Endothelial cell of umbilical vein (primary cell): ENCODE measurements around the gene RASD1. TPM values are rescaled to one million over a fixed set of nuclear protein-coding genes. Genes with fewer than 3 reads are reported as not detected.

Experiments
- BruUV-seq: library from RNA; stranded (reverse); fragments of 400-500 nt; replicated peaks from 2 replicates; lab custom pipeline; 2021; lab: Mats Ljungman, UMichigan
- CTCF ChIA-PET: fragments of 300-600, 350-600 bp; sonication (Branson Sonifier 250); formaldehyde crosslinking; loops from one replicate; lab custom pipeline; 2021; ENCODE audit warnings: antibody characterized with exemption, inconsistent platforms; lab: Charles Lee
- POLR2A ChIA-PET: fragments of 300-600, 350-600 bp; sonication (Branson Sonifier 250); formaldehyde crosslinking; loops from one replicate; lab custom pipeline; 2021; ENCODE audit warnings: antibody characterized with exemption, inconsistent platforms; lab: Charles Lee
- DNase-seq: peaks from one replicate; pipeline ENCODE4 v3.0.0-alpha.2; 2011; ENCODE audit warnings: low read depth, low spot score
- FAIRE-seq: peaks from 2 replicates; lab custom pipeline; 2011; peaks lifted over from hg19 to GRCh38; lab: Jason Lieb, UNC
- H2AFZ ChIP-seq: 2 replicates; pipeline ENCODE4 v1.6.0; 2012; ENCODE audit warnings: low read depth, low read length, control low read depth, inconsistent platforms
- H3K27ac ChIP-seq: 2 replicates; pipeline ENCODE4 v1.5.1; 2011; ENCODE audit warnings: low read depth, mild to moderate bottlenecking, control low read depth, low read length, moderate library complexity; ENCODE audit not compliant: insufficient read depth
- H3K27me3 ChIP-seq, 2 experiments: 2 replicates each; pipeline versions ENCODE4 v1.6.0 to v1.6.1; 2011; ENCODE audit warnings: low read length in 2 of 2, mixed read lengths in 1 of 2; ENCODE audit not compliant: control insufficient read depth in 2 of 2, insufficient read depth in 2 of 2
- H3K36me3 ChIP-seq, 2 experiments: 2 replicates in 1 of 2; 3 replicates in 1 of 2; pipeline ENCODE4 v1.5.1; 2011; ENCODE audit warnings: low read length in 2 of 2, mild to moderate bottlenecking in 1 of 2, moderate library complexity in 1 of 2; ENCODE audit not compliant: control insufficient read depth in 2 of 2, insufficient read depth in 2 of 2; ENCODE audit errors: extremely low read depth in 1 of 2
- H3K4me1 ChIP-seq: 3 replicates; pipeline ENCODE4 v1.5.1; 2011; ENCODE audit warnings: mild to moderate bottlenecking, low read length; ENCODE audit not compliant: control insufficient read depth, insufficient read depth; ENCODE audit errors: extremely low read depth
- H3K4me2 ChIP-seq: 2 replicates; pipeline ENCODE4 v1.6.1; 2011; ENCODE audit warnings: low read length, control low read depth, mixed read lengths; ENCODE audit not compliant: insufficient read depth
- H3K4me3 ChIP-seq, 3 experiments: fragments of 200-600 bp in 1 of 3; sonication (generic), shearing (Covaris generic) in 1 of 3; replicated peaks in 1 of 3; 2 replicates each; pipeline ENCODE4 v1.5.1; 2011 to 2016; ENCODE audit warnings: control low read depth in 3 of 3, low read length in 3 of 3, mild to moderate bottlenecking in 2 of 3, inconsistent platforms in 1 of 3, low read depth in 1 of 3, moderate library complexity in 1 of 3; ENCODE audit not compliant: insufficient read depth in 1 of 3
- H3K79me2 ChIP-seq: 2 replicates; pipeline ENCODE4 v1.6.0; 2012; ENCODE audit warnings: low read length, inconsistent platforms; ENCODE audit not compliant: control insufficient read depth, insufficient read depth
- H3K9ac ChIP-seq: replicated peaks from 2 replicates; pipeline ENCODE3; 2011; ENCODE audit warnings: low read length, control low read depth; ENCODE audit not compliant: insufficient read depth; ENCODE audit errors: extremely low read depth
- H3K9me1 ChIP-seq: replicated peaks from 3 replicates; pipeline ENCODE4 v1.6.0; 2011; ENCODE audit warnings: mild to moderate bottlenecking, low read length; ENCODE audit not compliant: control insufficient read depth, insufficient read depth; ENCODE audit errors: extremely low read depth
- H3K9me3 ChIP-seq: replicated peaks from 2 replicates; pipeline ENCODE4 v1.5.1; 2012; ENCODE audit warnings: low read length, inconsistent platforms; ENCODE audit not compliant: control insufficient read depth, insufficient read depth
- H4K20me1 ChIP-seq: replicated peaks from 2 replicates; pipeline ENCODE3; 2011; ENCODE audit warnings: mild to moderate bottlenecking, low read length; ENCODE audit not compliant: control insufficient read depth, insufficient read depth; ENCODE audit errors: extremely low read depth
- CTCF ChIP-seq, 2 donors: IDR thresholded peaks; 1 replicate in 1 of 2; 2 replicates in 1 of 2; pipeline ENCODE4 v1.5.1; 2011; ENCODE audit warnings: low read length in 2 of 2, mild to moderate bottlenecking in 2 of 2, moderate library complexity in 2 of 2, control low read depth in 1 of 2, inconsistent platforms in 1 of 2, low read depth in 1 of 2; ENCODE audit not compliant: insufficient read depth in 1 of 2; ENCODE audit errors: extremely low read depth in 1 of 2
- EZH2 ChIP-seq: IDR thresholded peaks from 2 replicates; pipeline ENCODE4 v1.6.1; 2012; ENCODE audit warnings: borderline replicate concordance, low read depth, mild to moderate bottlenecking, moderate library complexity, low read length, inconsistent platforms; ENCODE audit not compliant: severe bottlenecking
- FOS ChIP-seq: IDR thresholded peaks from 2 replicates; pipeline ENCODE4 v1.6.1; 2011; ENCODE audit warnings: mild to moderate bottlenecking, low read length, moderate library complexity, borderline replicate concordance; ENCODE audit not compliant: insufficient read depth
- GATA2 ChIP-seq: IDR thresholded peaks from 2 replicates; pipeline ENCODE4 v1.7.0; 2011; ENCODE audit warnings: low read depth, mild to moderate bottlenecking, moderate library complexity, mixed read lengths, low read length; ENCODE audit not compliant: insufficient read length, insufficient read depth
- JUN ChIP-seq: IDR thresholded peaks from 2 replicates; pipeline ENCODE4 v1.6.1; 2011; ENCODE audit warnings: borderline replicate concordance, low read depth; ENCODE audit not compliant: insufficient read length, insufficient read depth
- MYC ChIP-seq: IDR thresholded peaks from one replicate; pipeline ENCODE4 v1.6.1; 2011; ENCODE audit warnings: mild to moderate bottlenecking, low read depth, low read length
- POLR2A ChIP-seq: IDR thresholded peaks from 2 replicates; pipeline ENCODE4 v1.6.1; 2012; ENCODE audit warnings: low read depth, mild to moderate bottlenecking, control low read depth, low read length
- POLR2AphosphoS5 ChIP-seq: IDR thresholded peaks from 2 replicates; pipeline ENCODE4 v1.6.1; 2012; ENCODE audit warnings: low read depth, mild to moderate bottlenecking, control low read depth, low read length, moderate library complexity; ENCODE audit not compliant: insufficient read depth
- dilution Hi-C: fragments of 300-500 bp; cut with MboI; formaldehyde crosslinking; loops from one replicate; pipeline ENCODE4 v1.15.0; 2019; ENCODE audit warnings: low sequenced_read_pairs; ENCODE audit not compliant: extremely low pct_ligation_motif_present
- intact Hi-C: fragments of 100-400 bp; cut with micrococcal nuclease; formaldehyde crosslinking; loops from one replicate; pipeline ENCODE4 v1.10.0; 2022
- polyA plus RNA-seq, 4 experiments: library from polyadenylated mRNA; depleted of rRNA in 3 of 4; stranded (reverse) in 3 of 4; unstranded in 1 of 4; fragments of >200 nt; gene quantifications; 2 replicates each; pipeline versions ENCODE4 v1.2.1 to v1.2.3, GENCODE V29; 2011 to 2012; ENCODE audit warnings: missing spikeins in 1 of 4
- total RNA-seq: library from RNA; stranded (reverse); gene quantifications from 2 replicates; pipeline ENCODE4 v1.2.3, GENCODE V29; 2021
- TF ChIP-seq, protein P1 (sequence below): IDR thresholded peaks from 2 replicates; pipeline ENCODE4 v1.6.1; 2011; ENCODE audit not compliant: insufficient read depth, insufficient read length

RASD1 gene
- total and polyA plus RNA-seq, 2 donors (not counting 3 experiments of a cell fraction or from before 2014, with no cell fraction given): 4.2 to 15.7 TPM

- H4K20me1 ChIP-seq: no peaks in the 10 kb centered on the region
- intact Hi-C loops: loop anchor here (5.0 kb wide), 1 partner anchor 58 kb away; no protein-coding TSS in a partner anchor
- no peak overlapping the region for H3K9ac ChIP-seq
- no peak overlapping the region for H3K4me2 ChIP-seq
- no peaks in the 10 kb centered on the region for H3K9me3 ChIP-seq
- ChIA-PET CTCF (interaction anchor here (2.3 kb wide), 1 partner anchor 43 kb away, joined by 7 read pairs; no protein-coding TSS in a partner anchor), POLR2A (no interaction called here)
- H3K4me3 ChIP-seq: no peak overlapping the region
- no peak overlapping the region for H2AFZ ChIP-seq
- no peaks in the 10 kb centered on the region for H3K27me3 ChIP-seq
- no peak for DNase-seq
- H3K79me2 ChIP-seq: no peaks in the 10 kb centered on the region
- H3K4me1 ChIP-seq: no peaks in the 10 kb centered on the region
- TF ChIP-seq EZH2 (no peak), JUN (no peak), FOS (no peak), MYC (no peak), POLR2A (no peak), GATA2 (no peak), CTCF (IDR thresholded peaks at IDR 0.05; ENCODE audit: extremely low read depth in 1 of 2, insufficient read depth in 1 of 2, low read depth in 1 of 2, low read length in 2 of 2) (no peak), POLR2AphosphoS5 (no peak)
- TF ChIP-seq, protein P1, sequence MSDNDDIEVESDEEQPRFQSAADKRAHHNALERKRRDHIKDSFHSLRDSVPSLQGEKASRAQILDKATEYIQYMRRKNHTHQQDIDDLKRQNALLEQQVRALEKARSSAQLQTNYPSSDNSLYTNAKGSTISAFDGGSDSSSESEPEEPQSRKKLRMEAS: no peak
- FAIRE-seq: no peak
- H3K36me3 ChIP-seq: no peaks in the 10 kb centered on the region
- BruUV-seq: no TSS peak
- dilution Hi-C loops: no loop called here
- H3K9me1 ChIP-seq: no peaks in the 10 kb centered on the region
- H3K27ac ChIP-seq: no peak overlapping the region
Observed at GRCh38 chr17:17525311-17525710, 29.1 kb upstream of the RASD1 start.
